Endometrium (tissue), 2 donors: ENCODE data around the gene LCA5.
A peak's percentile ranks its signal among the peaks of the same experiment; 100 is the strongest.
"Not testable (repeated sequence)": the region's sequence is repeated elsewhere in the genome, so short reads cannot be mapped to it uniquely, and the experiment has no call there.

Experiments
- FAIRE-seq: peaks from 2 replicates; lab custom pipeline; 2012; peaks lifted over from hg19 to GRCh38; lab: Jason Lieb, UNC
- donor health status: control.
- donor health status: control.

LCA5 gene

GRCh38 chr6:79467716-79468115 is 69.5 kb downstream of the LCA5 start:
- no peak for FAIRE-seq

GRCh38 chr6:79466207-79466834 is 70.9 kb downstream of the LCA5 start:
- peak; percentile 54 for FAIRE-seq

DNA sequence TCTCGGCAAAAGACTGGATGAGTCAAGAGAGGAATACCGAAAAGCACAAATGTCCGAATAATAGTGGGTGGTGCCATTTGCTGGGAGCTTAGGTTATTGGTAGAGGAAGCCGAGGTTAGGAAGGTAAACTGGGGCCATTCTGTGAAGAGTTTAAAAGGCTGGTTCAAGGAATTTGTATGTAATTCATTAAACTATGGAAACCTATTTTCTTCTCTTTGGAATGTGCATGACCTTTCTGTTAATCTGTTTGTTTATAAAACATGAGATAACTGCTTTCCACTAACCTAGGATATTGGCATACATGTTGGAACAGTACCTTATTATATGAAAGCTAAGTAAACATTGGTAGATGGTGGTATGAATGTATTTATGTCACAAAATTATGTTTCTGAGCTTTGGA is 71.8 kb downstream of the LCA5 start:
- no peak for FAIRE-seq

GRCh38 chr6:79463621-79464050 is 73.6 kb downstream of the LCA5 start:
- FAIRE-seq = no peak

- no peak for FAIRE-seq
These were observed 76.0 kb downstream of the LCA5 start for GRCh38 chr6:79461205-79461604.

- FAIRE-seq = no peak
These were observed 81.8 kb downstream of the LCA5 start for GRCh38 chr6:79455446-79455845.

- FAIRE-seq = no peak
These were observed 83.6 kb downstream of the LCA5 start for GRCh38 chr6:79453558-79454042.

GRCh38 chr6:79450984-79451383 is 86.2 kb downstream of the LCA5 start:
- FAIRE-seq = no peak

- no peak for FAIRE-seq
These were observed 91.2 kb downstream of the LCA5 start for GRCh38 chr6:79446006-79446405.

DNA sequence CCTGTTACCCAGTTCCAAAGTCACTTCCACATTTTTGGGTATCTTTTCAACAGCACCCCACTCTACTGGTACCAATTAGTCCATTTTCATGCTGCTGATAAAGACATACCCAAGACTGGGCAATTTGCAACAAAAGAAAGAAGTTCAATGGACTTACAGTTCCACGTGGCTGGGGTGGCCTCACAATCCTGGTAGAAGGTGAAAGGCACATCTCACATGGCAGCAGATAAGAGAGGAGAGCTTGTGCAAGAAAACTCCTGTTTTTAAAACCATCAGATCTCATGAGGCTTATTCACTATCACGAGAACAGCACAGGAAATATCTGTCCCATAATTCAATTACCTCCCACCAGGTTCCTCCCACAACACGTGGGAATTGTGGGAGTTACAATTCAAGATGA is 93.4 kb downstream of the LCA5 start:
- not testable (repeated sequence) for FAIRE-seq

- no peak for FAIRE-seq
These were observed 96.0 kb downstream of the LCA5 start for GRCh38 chr6:79441192-79441591.

DNA sequence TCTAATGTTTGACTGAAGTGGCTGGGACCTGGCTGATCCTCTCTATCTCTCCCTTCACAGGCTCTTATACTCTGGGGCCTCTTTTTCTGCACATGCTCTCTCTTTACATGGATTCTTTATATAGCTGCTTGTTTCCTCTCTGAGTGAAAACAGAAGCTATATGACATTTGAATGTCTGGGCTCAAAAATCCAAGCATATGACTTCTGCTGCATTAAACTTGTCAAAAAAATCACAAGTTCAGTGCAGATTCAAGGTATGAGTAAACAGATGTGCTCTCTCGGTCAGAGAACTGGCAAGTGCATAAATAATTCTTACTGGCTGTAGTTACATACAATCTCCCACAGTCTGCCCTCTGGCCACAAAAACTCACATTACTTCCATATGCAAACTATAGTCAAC is 96.6 kb downstream of the LCA5 start:
- no peak for FAIRE-seq

- FAIRE-seq = no peak
These were observed 99.2 kb downstream of the LCA5 start for GRCh38 chr6:79438030-79438429.

- peak; percentile 88 for FAIRE-seq
These were observed 101.0 kb downstream of the LCA5 start for GRCh38 chr6:79436241-79436640.

DNA sequence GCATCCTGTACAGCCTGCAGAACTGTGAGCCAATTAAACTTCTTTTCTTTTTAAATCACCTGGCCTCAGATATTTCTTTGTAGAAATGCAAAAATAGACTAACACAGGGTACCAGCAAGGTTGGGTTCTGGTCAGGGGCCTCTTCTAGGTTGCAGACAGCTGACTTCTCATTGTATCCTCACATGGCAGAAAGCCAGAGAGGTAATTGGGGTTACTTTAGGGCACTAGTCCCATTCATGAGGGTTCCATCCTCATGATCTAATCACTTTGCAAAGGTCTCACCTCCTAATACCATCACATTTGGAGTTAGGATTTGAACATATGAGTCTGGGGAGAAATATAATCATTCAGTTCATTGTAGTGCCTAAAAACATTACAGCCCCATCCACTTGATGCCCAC is 101.5 kb downstream of the LCA5 start:
- FAIRE-seq = no peak
